H1 (cell line): ENCODE data around the gene MZT1. TPM values are rescaled to one million over a fixed set of nuclear protein-coding genes. Genes with fewer than 3 reads are reported as not detected.

ENCODE experiments used
- CHD7 ChIP-seq: fragments of 300-600 bp; sonication (generic); IDR thresholded peaks from 2 replicates; pipeline ENCODE4 v1.7.1; 2012; ENCODE audit warnings: low read length, moderate library complexity, mild to moderate bottlenecking, inconsistent platforms; ENCODE audit not compliant: insufficient replicate concordance
- JUN ChIP-seq: IDR thresholded peaks from 2 replicates; pipeline ENCODE4 v1.6.1; 2011; ENCODE audit warnings: low read depth, mild to moderate bottlenecking, improper control_type of control experiment, low read length
- SIX5 ChIP-seq: IDR thresholded peaks from 2 replicates; pipeline ENCODE4 v1.6.1; 2011; ENCODE audit warnings: mild to moderate bottlenecking, low read depth, low read length
- SP2 ChIP-seq: IDR thresholded peaks from 2 replicates; pipeline ENCODE4 v1.6.1; 2012; ENCODE audit warnings: mild to moderate bottlenecking, low read length, inconsistent platforms
- TAF1 ChIP-seq: IDR thresholded peaks from 2 replicates; pipeline ENCODE4 v1.6.1; 2011; ENCODE audit warnings: mild to moderate bottlenecking, low read depth, low read length
- polyA plus RNA-seq, 7 experiments: library from polyadenylated mRNA; depleted of rRNA in 3 of 7; stranded (reverse) in 5 of 7; unstranded in 2 of 7; fragments of >200 nt in 5 of 7; fragments of 200-250 nt in 2 of 7; gene quantifications; 1 replicate in 5 of 7; 2 replicates in 1 of 7; 4 replicates in 1 of 7; pipeline versions ENCODE4 v1.2.1 to v1.2.3, GENCODE V29; 2011 to 2013; ENCODE audit warnings: missing spikeins in 2 of 7, mixed read lengths in 2 of 7
- total RNA-seq: library from RNA; stranded (reverse); fragmentation: NEBNext Ultra II Directional; extraction: Animal tissue kit (Norgen Biotek cat#: 25700); gene quantifications from 2 replicates; pipeline ENCODE4 v1.2.1, GENCODE V29; 2021

The MZT1 gene
- total and polyA plus RNA-seq, 2 of the 8 experiments (the other 6 are each of a cell fraction or from before 2014, with no cell fraction given) = 8.8 to 25.2 TPM

GRCh38 chr13:72763411-72763810, 36.0 kb upstream of the MZT1 start (continued):
- no peak for TF ChIP-seq CHD7
- no peak for TF ChIP-seq TAF1
- no peak for TF ChIP-seq SIX5
- TF ChIP-seq SP2 = no peak
- TF ChIP-seq JUN = no peak
